Neural progenitor cell (in vitro differentiated cells): ENCODE measurements around the gene TGFBR2.

Experiments
- CTCF ChIP-seq: fragments of 200-600 bp; sonication (generic); IDR thresholded peaks from 2 replicates; pipeline ENCODE4 v1.5.1; 2017; ENCODE audit warnings: antibody characterized with exemption, mild to moderate bottlenecking
- EZH2 ChIP-seq: fragments of 200-600 bp; sonication (generic); IDR thresholded peaks from 2 replicates; pipeline ENCODE4 v1.6.1; 2017; ENCODE audit warnings: antibody characterized with exemption, mild to moderate bottlenecking, moderate library complexity
- EZH2phosphoT487 ChIP-seq: fragments of 200-600 bp; sonication (generic); IDR thresholded peaks from 2 replicates; pipeline ENCODE4 v1.6.1; 2017; ENCODE audit warnings: antibody characterized with exemption

DNA sequence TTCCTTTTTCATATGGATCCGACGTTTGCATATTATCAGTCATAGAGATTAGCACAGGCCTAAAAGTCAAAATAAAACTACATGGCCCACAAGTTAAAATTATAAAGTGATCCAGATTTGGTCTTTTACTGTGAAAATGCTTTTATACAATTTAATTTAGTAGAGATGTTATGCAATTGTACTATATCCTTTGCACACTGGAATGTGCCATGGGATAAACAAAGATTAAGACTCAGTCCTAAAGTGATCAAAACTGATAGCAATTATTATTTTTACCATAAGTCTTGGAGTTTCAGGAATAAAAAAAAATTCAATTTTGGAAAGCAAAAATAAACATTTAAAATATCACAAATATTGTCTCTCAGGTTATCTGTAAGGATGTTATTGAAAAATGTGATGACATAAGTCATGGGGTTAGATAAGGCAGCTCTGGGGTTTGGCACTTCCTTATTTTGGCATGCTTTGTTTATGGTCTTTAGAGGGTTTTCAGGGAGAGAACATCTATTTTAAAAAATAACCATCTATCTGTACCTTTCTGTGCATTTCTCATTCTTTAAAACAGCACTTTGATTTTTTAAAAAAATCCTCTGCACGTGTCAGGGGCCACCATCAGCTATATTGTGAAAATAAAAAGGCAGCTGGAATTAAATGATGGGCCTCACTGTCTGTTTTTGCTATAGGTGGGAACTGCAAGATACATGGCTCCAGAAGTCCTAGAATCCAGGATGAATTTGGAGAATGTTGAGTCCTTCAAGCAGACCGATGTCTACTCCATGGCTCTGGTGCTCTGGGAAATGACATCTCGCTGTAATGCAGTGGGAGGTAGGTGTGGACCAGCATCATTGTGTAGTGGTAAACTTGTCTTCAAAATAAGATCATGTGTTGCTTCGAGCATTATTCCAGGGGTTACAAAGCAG lies 67.3 kb downstream of the TGFBR2 start:
- TF ChIP-seq CTCF (no peak), EZH2 (no peak), EZH2phosphoT487 (no peak)
